Neural cell (in vitro differentiated cells): ENCODE data around the gene KLHL21.

ENCODE experiments used
- CTCF ChIP-seq: fragments of 450-650 bp; IDR thresholded peaks from 2 replicates; pipeline ENCODE4 v1.5.1; 2014; ENCODE audit warnings: antibody characterized with exemption, mild to moderate bottlenecking, moderate library complexity; ENCODE audit not compliant: poor library complexity, severe bottlenecking
- EZH2 ChIP-seq: fragments of 200-600, 300-800 bp; shearing (Covaris generic), sonication (generic); IDR thresholded peaks from 2 replicates; pipeline ENCODE4 v1.6.1; 2014; ENCODE audit warnings: antibody characterized with exemption, low read length, borderline replicate concordance, mild to moderate bottlenecking; ENCODE audit not compliant: insufficient read depth, poor library complexity, severe bottlenecking
- POLR2AphosphoS5 ChIP-seq: IDR thresholded peaks from 2 replicates; pipeline ENCODE4 v1.6.1; 2012
- RAD21 ChIP-seq: fragments of 450-650 bp; conservative IDR thresholded peaks from 2 replicates; pipeline ENCODE4 v1.6.1; 2014; ENCODE audit warnings: antibody characterized with exemption, mild to moderate bottlenecking, moderate library complexity

GRCh38 chr1:6596351-6596750, 6.3 kb downstream of the KLHL21 start:
- no peak for TF ChIP-seq CTCF
- no peak for TF ChIP-seq EZH2
- no peak for TF ChIP-seq POLR2AphosphoS5
- TF ChIP-seq RAD21: no peak
